Liver (tissue), 9 donors: Measurements from ENCODE around the gene GAS2. TPM values are rescaled to one million over a fixed set of nuclear protein-coding genes. Genes with fewer than 3 reads are reported as not detected.

Experiments used
- DNase-seq: peaks from one replicate; pipeline ENCODE4 v3.0.0-alpha.2; 2017; ENCODE audit warnings: low spot score
- H3K27ac ChIP-seq, 2 donors: one replicate each; pipeline ENCODE4 v1.7.0; 2013; ENCODE audit warnings: inconsistent platforms in 2 of 2, low read length in 2 of 2, control low read depth in 1 of 2, low read depth in 1 of 2, mild to moderate bottlenecking in 1 of 2
- H3K27me3 ChIP-seq, 4 donors: one replicate each; pipeline versions ENCODE4 v1.6.1 to v1.7.0; 2013; ENCODE audit warnings: low read length in 3 of 4, inconsistent platforms in 1 of 4, mild to moderate bottlenecking in 1 of 4, moderate library complexity in 1 of 4; ENCODE audit not compliant: control insufficient read depth in 4 of 4, insufficient read depth in 4 of 4
- H3K36me3 ChIP-seq, 4 donors: one replicate each; pipeline versions ENCODE4 v1.6.1 to v1.7.0; 2013; ENCODE audit warnings: low read length in 3 of 4, mild to moderate bottlenecking in 3 of 4, low read depth in 1 of 4, moderate library complexity in 1 of 4; ENCODE audit not compliant: control insufficient read depth in 4 of 4, insufficient read depth in 3 of 4
- H3K4me1 ChIP-seq, 4 donors: one replicate each; pipeline versions ENCODE4 v1.6.1 to v1.7.0; 2013; ENCODE audit warnings: low read length in 3 of 4, mild to moderate bottlenecking in 3 of 4, moderate library complexity in 1 of 4; ENCODE audit not compliant: control insufficient read depth in 4 of 4, insufficient read depth in 4 of 4
- H3K4me3 ChIP-seq, 3 donors: one replicate each; pipeline versions ENCODE4 v1.6.1 to v1.7.0; 2013; ENCODE audit warnings: low read length in 3 of 3, control low read depth in 1 of 3, low read depth in 1 of 3, mild to moderate bottlenecking in 1 of 3
- H3K9ac ChIP-seq, 2 donors: one replicate each; pipeline ENCODE4 v1.7.0; 2013; ENCODE audit warnings: low read length in 2 of 2, mild to moderate bottlenecking in 2 of 2, moderate library complexity in 2 of 2, control low read depth in 1 of 2, low read depth in 1 of 2
- H3K9me3 ChIP-seq, 4 donors: one replicate each; pipeline versions ENCODE4 v1.6.1 to v1.7.0; 2013; ENCODE audit warnings: low read length in 3 of 4; ENCODE audit not compliant: control insufficient read depth in 4 of 4
- EGR1 ChIP-seq, 2 donors: IDR thresholded peaks; 2 replicates each; pipeline ENCODE4 v1.6.1; 2016 to 2018; ENCODE audit warnings: antibody characterized with exemption in 2 of 2, low read depth in 2 of 2
- FOXA1 ChIP-seq: IDR thresholded peaks from 2 replicates; pipeline ENCODE4 v1.6.1; 2016; ENCODE audit warnings: antibody characterized with exemption
- FOXA2 ChIP-seq: IDR thresholded peaks from 2 replicates; pipeline ENCODE4 v1.6.1; 2016; ENCODE audit warnings: antibody characterized with exemption
- GABPA ChIP-seq, 2 donors: IDR thresholded peaks in 1 of 2; conservative IDR thresholded peaks in 1 of 2; 2 replicates each; pipeline ENCODE4 v1.6.1; 2016; ENCODE audit warnings: antibody characterized with exemption in 2 of 2, mild to moderate bottlenecking in 1 of 2, moderate library complexity in 1 of 2
- HNF4A ChIP-seq, 2 donors: conservative IDR thresholded peaks; 2 replicates each; pipeline ENCODE4 v1.6.1; 2016; ENCODE audit warnings: antibody characterized with exemption in 2 of 2, mild to moderate bottlenecking in 2 of 2
- HNF4G ChIP-seq: IDR thresholded peaks from 2 replicates; pipeline ENCODE4 v1.6.1; 2016; ENCODE audit warnings: antibody characterized with exemption
- JUND ChIP-seq, 2 donors: IDR thresholded peaks; 2 replicates each; pipeline ENCODE4 v1.6.1; 2016; ENCODE audit warnings: antibody characterized with exemption in 2 of 2
- RAD21 ChIP-seq, 2 donors: IDR thresholded peaks; 2 replicates each; pipeline ENCODE4 v1.6.1; 2016; ENCODE audit warnings: antibody characterized with exemption in 2 of 2, mild to moderate bottlenecking in 2 of 2
- RXRA ChIP-seq, 2 donors: IDR thresholded peaks; 2 replicates each; pipeline ENCODE4 v1.6.1; 2017 to 2018; ENCODE audit warnings: antibody characterized with exemption in 2 of 2, mild to moderate bottlenecking in 1 of 2
- SP1 ChIP-seq: IDR thresholded peaks from 2 replicates; pipeline ENCODE4 v1.6.1; 2018; ENCODE audit warnings: antibody characterized with exemption, mild to moderate bottlenecking
- TAF1 ChIP-seq: conservative IDR thresholded peaks from 2 replicates; pipeline ENCODE4 v1.6.1; 2016; ENCODE audit warnings: antibody characterized with exemption, mild to moderate bottlenecking
- YY1 ChIP-seq: IDR thresholded peaks from 2 replicates; pipeline ENCODE4 v1.6.1; 2016; ENCODE audit warnings: antibody characterized with exemption, mild to moderate bottlenecking
- ZBTB33 ChIP-seq: IDR thresholded peaks from 2 replicates; pipeline ENCODE4 v1.6.1; 2016; ENCODE audit warnings: antibody characterized with exemption
- WGBS: extraction: QIAGEN DNeasy Blood & Tissue Kit; methylation state at CpG from one replicate; pipeline ENCODE4 v1.1.7; 2013; 5-methylcytosine and 5-hydroxymethylcytosine counted together
- polyA plus RNA-seq, 2 donors: library from polyadenylated mRNA; stranded (reverse) in 1 of 2; unstranded in 1 of 2; fragments of 200-250 nt in 1 of 2; fragments of >200 nt in 1 of 2; fragmentation: Nextera tagmentation in 1 of 2; extraction: Ambion mirVana in 1 of 2; gene quantifications; one replicate each; pipeline versions ENCODE4 v1.2.1 to v1.2.3, GENCODE V29; 2013 to 2015
- total RNA-seq, 2 donors: library from RNA; depleted of rRNA; stranded (reverse); fragments of >200 nt; gene quantifications; one replicate each; pipeline ENCODE4 v1.2.3, GENCODE V29; 2014
- TF ChIP-seq, protein P1 (sequence below): IDR thresholded peaks from 2 replicates; pipeline ENCODE4 v1.6.1; 2016; ENCODE audit warnings: antibody characterized with exemption, mild to moderate bottlenecking
- TF ChIP-seq, protein P2 (sequence below): fragments of 150-350 bp; IDR thresholded peaks from 2 replicates; pipeline ENCODE4 v1.5.1; 2017; ENCODE audit warnings: improper control_type of control experiment, low read depth, low read length; ENCODE audit not compliant: missing input control
- donor health status: healthy.
- donor health status: healthy.
- donor health status: healthy.
- donor health status: healthy.
- donor health status: healthy.

Gene GAS2
- total and polyA plus RNA-seq, 4 donors = 13.4 to 75.6 (median 42.3) TPM

DNA sequence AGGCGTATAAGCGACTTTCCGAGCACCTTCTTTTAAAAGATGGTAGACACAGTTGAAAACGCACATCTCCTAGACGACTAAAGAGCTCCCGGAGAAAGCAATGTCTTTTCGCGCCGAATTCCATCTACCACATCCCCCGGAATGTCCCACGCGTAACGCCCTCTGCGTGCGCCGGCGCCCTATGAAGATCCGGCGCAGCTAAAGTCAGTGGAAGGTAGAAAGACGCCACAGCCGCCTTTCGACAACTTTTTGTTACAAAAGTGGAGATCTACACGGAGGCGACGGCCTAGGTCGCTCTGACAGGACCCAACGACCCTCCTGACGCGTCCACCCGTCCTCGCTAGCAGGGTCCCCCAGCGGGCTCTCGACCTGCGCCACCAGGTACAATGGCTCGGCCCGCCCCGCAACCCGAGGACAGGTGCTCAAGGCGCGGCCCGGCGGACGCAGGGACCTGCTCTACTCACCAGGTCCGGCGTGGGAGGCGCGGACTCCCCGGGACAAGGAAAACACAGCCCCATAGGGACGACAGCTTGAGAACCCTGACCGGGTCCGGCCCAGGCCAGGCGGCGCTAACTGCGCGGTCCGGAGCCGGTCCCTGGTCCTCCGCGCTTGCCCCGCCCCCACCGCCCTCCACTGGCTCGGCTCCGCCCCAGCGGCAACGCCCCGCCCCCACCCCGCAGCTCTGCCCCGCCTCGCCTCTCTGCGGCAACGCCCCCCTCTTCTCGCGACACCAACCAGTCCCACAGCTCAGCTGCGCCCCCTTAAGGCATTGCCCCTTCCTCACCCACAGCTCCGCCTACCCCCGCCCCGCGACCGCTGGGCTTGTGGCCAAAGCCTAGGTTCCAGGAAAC, 163.0 kb downstream of the GAS2 start, which contains the start of gene SVIP:
SVIP (minus strand) TSS at position 571 of the 851 bp plus-strand sequence; CDS start at position 518, 53 bp downstream.
- Histone ChIP-seq H3K4me3 (peak within 1 kb of the TSS; percentile 86 to 97 (median 94)), H3K36me3 (no peaks in the 10 kb centered on the region), H3K4me1 (peaks cover 2 to 16% (median 6%) of the 10 kb centered on the region in 4 donors), H3K27ac (peak within 1 kb of the TSS; percentile 80 to 83), H3K9ac (peak within 1 kb of the TSS; percentile 25 to 65), H3K9me3 (no peaks in the 10 kb centered on the region), H3K27me3 (no peaks in the 10 kb centered on the region)
- TF ChIP-seq HNF4A (conservative IDR thresholded peaks at IDR 0.05) = peak; percentile 3 to 26
- no peak for TF ChIP-seq TAF1
- no peak for TF ChIP-seq JUND (IDR thresholded peaks at IDR 0.05)
- TF ChIP-seq ZBTB33 = peak; percentile 98
- peak in 1 of 2 donors; percentile 66 for TF ChIP-seq GABPA (IDR thresholded peaks at IDR 0.05 in 1 of 2, conservative IDR thresholded peaks at IDR 0.05 in 1 of 2)
- peak; percentile 5 to 48 for TF ChIP-seq RXRA (IDR thresholded peaks at IDR 0.05)
- TF ChIP-seq, protein P1, sequence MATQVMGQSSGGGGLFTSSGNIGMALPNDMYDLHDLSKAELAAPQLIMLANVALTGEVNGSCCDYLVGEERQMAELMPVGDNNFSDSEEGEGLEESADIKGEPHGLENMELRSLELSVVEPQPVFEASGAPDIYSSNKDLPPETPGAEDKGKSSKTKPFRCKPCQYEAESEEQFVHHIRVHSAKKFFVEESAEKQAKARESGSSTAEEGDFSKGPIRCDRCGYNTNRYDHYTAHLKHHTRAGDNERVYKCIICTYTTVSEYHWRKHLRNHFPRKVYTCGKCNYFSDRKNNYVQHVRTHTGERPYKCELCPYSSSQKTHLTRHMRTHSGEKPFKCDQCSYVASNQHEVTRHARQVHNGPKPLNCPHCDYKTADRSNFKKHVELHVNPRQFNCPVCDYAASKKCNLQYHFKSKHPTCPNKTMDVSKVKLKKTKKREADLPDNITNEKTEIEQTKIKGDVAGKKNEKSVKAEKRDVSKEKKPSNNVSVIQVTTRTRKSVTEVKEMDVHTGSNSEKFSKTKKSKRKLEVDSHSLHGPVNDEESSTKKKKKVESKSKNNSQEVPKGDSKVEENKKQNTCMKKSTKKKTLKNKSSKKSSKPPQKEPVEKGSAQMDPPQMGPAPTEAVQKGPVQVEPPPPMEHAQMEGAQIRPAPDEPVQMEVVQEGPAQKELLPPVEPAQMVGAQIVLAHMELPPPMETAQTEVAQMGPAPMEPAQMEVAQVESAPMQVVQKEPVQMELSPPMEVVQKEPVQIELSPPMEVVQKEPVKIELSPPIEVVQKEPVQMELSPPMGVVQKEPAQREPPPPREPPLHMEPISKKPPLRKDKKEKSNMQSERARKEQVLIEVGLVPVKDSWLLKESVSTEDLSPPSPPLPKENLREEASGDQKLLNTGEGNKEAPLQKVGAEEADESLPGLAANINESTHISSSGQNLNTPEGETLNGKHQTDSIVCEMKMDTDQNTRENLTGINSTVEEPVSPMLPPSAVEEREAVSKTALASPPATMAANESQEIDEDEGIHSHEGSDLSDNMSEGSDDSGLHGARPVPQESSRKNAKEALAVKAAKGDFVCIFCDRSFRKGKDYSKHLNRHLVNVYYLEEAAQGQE = peak; percentile 47
- TF ChIP-seq SP1 = peak; percentile 49
- peak; percentile 70 for TF ChIP-seq YY1
- no peak for TF ChIP-seq FOXA2
- TF ChIP-seq RAD21 (IDR thresholded peaks at IDR 0.05) = peak; percentile 70 to 71
- peak; percentile 65 for TF ChIP-seq FOXA1
- TF ChIP-seq, protein P2, sequence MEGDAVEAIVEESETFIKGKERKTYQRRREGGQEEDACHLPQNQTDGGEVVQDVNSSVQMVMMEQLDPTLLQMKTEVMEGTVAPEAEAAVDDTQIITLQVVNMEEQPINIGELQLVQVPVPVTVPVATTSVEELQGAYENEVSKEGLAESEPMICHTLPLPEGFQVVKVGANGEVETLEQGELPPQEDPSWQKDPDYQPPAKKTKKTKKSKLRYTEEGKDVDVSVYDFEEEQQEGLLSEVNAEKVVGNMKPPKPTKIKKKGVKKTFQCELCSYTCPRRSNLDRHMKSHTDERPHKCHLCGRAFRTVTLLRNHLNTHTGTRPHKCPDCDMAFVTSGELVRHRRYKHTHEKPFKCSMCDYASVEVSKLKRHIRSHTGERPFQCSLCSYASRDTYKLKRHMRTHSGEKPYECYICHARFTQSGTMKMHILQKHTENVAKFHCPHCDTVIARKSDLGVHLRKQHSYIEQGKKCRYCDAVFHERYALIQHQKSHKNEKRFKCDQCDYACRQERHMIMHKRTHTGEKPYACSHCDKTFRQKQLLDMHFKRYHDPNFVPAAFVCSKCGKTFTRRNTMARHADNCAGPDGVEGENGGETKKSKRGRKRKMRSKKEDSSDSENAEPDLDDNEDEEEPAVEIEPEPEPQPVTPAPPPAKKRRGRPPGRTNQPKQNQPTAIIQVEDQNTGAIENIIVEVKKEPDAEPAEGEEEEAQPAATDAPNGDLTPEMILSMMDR = peak; percentile 61
- peak in 1 of 2 donors; percentile 4 for TF ChIP-seq EGR1 (IDR thresholded peaks at IDR 0.05; ENCODE audit: low read depth in 2 of 2)
- DNase-seq = peak; percentile 98
- under 1% methylated on average over 79 of the region's 79 CpGs for WGBS

DNA sequence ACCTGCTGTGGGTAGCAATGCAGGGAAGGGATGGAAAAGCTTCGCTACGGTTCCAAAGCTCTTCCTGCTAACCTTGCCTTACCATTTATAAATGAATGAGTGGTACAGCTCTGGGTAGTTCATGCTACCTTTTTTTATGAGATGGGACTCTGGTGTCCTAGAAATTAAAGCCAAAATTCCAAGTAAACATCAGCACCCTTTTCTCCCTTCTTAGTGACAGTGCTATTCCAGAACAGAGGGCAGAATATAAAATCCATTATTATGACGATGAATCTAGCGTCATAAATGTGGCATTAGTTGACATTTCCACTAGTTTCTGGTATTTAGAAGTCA, 163.6 kb downstream of the GAS2 start:
- peak in 1 of 2 donors; percentile 2 for TF ChIP-seq EGR1 (IDR thresholded peaks at IDR 0.05; ENCODE audit: low read depth in 2 of 2)
- TF ChIP-seq, protein P2 = no peak
- TF ChIP-seq HNF4G = no peak
- no peak for TF ChIP-seq HNF4A (conservative IDR thresholded peaks at IDR 0.05)
- no peak for TF ChIP-seq JUND (IDR thresholded peaks at IDR 0.05)
- no peak for TF ChIP-seq SP1
- peak; percentile 31 for TF ChIP-seq FOXA2
- peak; percentile 6 for TF ChIP-seq FOXA1
- Histone ChIP-seq H3K27me3 (no peaks in the 10 kb centered on the region), H3K4me1 (peaks cover 2 to 16% (median 6%) of the 10 kb centered on the region in 4 donors), H3K27ac (no peak overlapping the region), H3K9ac (no peak overlapping the region), H3K4me3 (peak overlapping the region in 2 of 3 donors; percentile 10 to 97), H3K36me3 (no peaks in the 10 kb centered on the region), H3K9me3 (no peaks in the 10 kb centered on the region)
- WGBS = 13% methylated on average over 4 of the region's 4 CpGs
- no peak for DNase-seq
